HepG2 (cell line): Measurements from ENCODE around the gene STX5. TPM values are rescaled to one million over a fixed set of nuclear protein-coding genes. Genes with fewer than 3 reads are reported as not detected.

ENCODE experiments used
- FOXK2 ChIP-seq: fragments of 450-650 bp; IDR thresholded peaks from 2 replicates; pipeline ENCODE4 v1.6.1; 2016
- GATA4 ChIP-seq: sonication (generic); IDR thresholded peaks from 2 replicates; pipeline ENCODE4 v1.6.1; 2016; ENCODE audit warnings: antibody characterized with exemption, low read depth, borderline replicate concordance
- HOXA5 ChIP-seq: sonication (generic); formaldehyde crosslinking; IDR thresholded peaks from 2 replicates; pipeline ENCODE4 v1.4.0; 2020; ENCODE audit warnings: missing genetic modification reagents
- PAF1 ChIP-seq: IDR thresholded peaks from 2 replicates; pipeline ENCODE4 v1.6.1; 2016; ENCODE audit warnings: missing genetic modification reagents, missing compliant biosample characterization
- PRDM15 ChIP-seq: sonication (generic); formaldehyde crosslinking; IDR thresholded peaks from 2 replicates; pipeline ENCODE4 v1.4.0; 2020; ENCODE audit warnings: missing genetic modification reagents
- SAP130 ChIP-seq: IDR thresholded peaks from 2 replicates; pipeline ENCODE4 v1.6.1; 2016; ENCODE audit warnings: low read depth
- TARDBP ChIP-seq: sonication (generic); formaldehyde crosslinking; IDR thresholded peaks from 2 replicates; pipeline ENCODE4 v1.8.0; 2022; ENCODE audit warnings: mild to moderate bottlenecking, missing genetic modification reagents
- TOE1 ChIP-seq: sonication (generic); formaldehyde crosslinking; IDR thresholded peaks from 2 replicates; pipeline ENCODE4 v1.4.0; 2020; ENCODE audit warnings: mild to moderate bottlenecking, missing genetic modification reagents
- ZBTB26 ChIP-seq: IDR thresholded peaks from 2 replicates; pipeline ENCODE4 v1.6.1; 2016; ENCODE audit warnings: missing compliant biosample characterization, missing genetic modification reagents, borderline replicate concordance
- ZC3H13 ChIP-seq: sonication (generic); formaldehyde crosslinking; IDR thresholded peaks from 2 replicates; pipeline ENCODE4 v1.8.1; 2023; ENCODE audit warnings: mild to moderate bottlenecking, missing genetic modification reagents, moderate library complexity
- ZNF160 ChIP-seq: sonication (generic); formaldehyde crosslinking; IDR thresholded peaks from 2 replicates; pipeline ENCODE4 v1.8.0; 2022; ENCODE audit warnings: mild to moderate bottlenecking, inconsistent platforms, missing genetic modification reagents
- ZNF253 ChIP-seq: sonication (generic); formaldehyde crosslinking; IDR thresholded peaks from 2 replicates; pipeline ENCODE4 v1.8.0; 2022; ENCODE audit warnings: mild to moderate bottlenecking, missing genetic modification reagents, borderline replicate concordance
- ZNF280D ChIP-seq: sonication (generic); formaldehyde crosslinking; IDR thresholded peaks from 2 replicates; pipeline ENCODE4 v1.5.1; 2020; ENCODE audit warnings: mild to moderate bottlenecking, missing genetic modification reagents
- ZNF512 ChIP-seq: sonication (generic); formaldehyde crosslinking; IDR thresholded peaks from 2 replicates; pipeline ENCODE4 v1.4.0; 2020; ENCODE audit warnings: mild to moderate bottlenecking, missing genetic modification reagents
- ZNF766 ChIP-seq: sonication (generic); formaldehyde crosslinking; IDR thresholded peaks from 2 replicates; pipeline ENCODE4 v1.5.0; 2020; ENCODE audit warnings: missing genetic modification reagents, borderline replicate concordance
- ZNF800 ChIP-seq: sonication (generic); formaldehyde crosslinking; IDR thresholded peaks from 2 replicates; pipeline ENCODE4 v1.4.0; 2020; ENCODE audit warnings: missing genetic modification reagents
- polyA plus RNA-seq, 8 experiments: library from polyadenylated mRNA; depleted of rRNA in 3 of 8; stranded (reverse) in 7 of 8; unstranded in 1 of 8; fragments of >200 nt; fragmentation: Illumina TruSeq in 4 of 8; extraction: Trizol in 4 of 8; gene quantifications; 2 replicates each; pipeline versions ENCODE4 v1.2.1 to v1.2.3, GENCODE V29; 2011 to 2016; ENCODE audit warnings: low read depth in 4 of 8, missing spikeins in 1 of 8, mixed read lengths in 1 of 8; ENCODE audit not compliant: insufficient read depth in 1 of 8
- total RNA-seq, 5 experiments: library from RNA; depleted of rRNA; stranded (reverse); fragments of >200 nt; fragmentation: Illumina TruSeq; extraction: Trizol; gene quantifications; 2 replicates each; pipeline ENCODE4 v1.2.3, GENCODE V29; 2016; ENCODE audit warnings: low read depth in 1 of 5

The STX5 gene
- total and polyA plus RNA-seq, 2 of the 13 experiments (the other 11 are each of a cell fraction or from before 2014, with no cell fraction given) = 26.9 to 30.0 TPM

GRCh38 chr11:62832336-62833234 is 734 bp upstream of the STX5 start, which contains the start of gene TEX54 (continued):
- TF ChIP-seq SAP130 (CRISPR knock-in tag) (0 out of 2 replicates have a peak, but pooled peaks have one; percentile 78), ZC3H13 (CRISPR knock-in tag) (0 out of 2 replicates have a peak, but pooled peaks have one; percentile 72), FOXK2 (no peak), ZNF766 (0 out of 2 replicates have a peak, but pooled peaks have one; percentile 23), ZNF280D (0 out of 2 replicates have a peak, but pooled peaks have one; percentile 62), HOXA5 (peak; percentile 54; the same call in 1 of the 2 replicates), TARDBP (CRISPR knock-in tag) (no peak), TOE1 (CRISPR knock-in tag) (no peak), ZNF800 (CRISPR knock-in tag) (0 out of 2 replicates have a peak, but pooled peaks have one; percentile 49), GATA4 (0 out of 2 replicates have a peak, but pooled peaks have one; percentile 0), ZBTB26 (CRISPR knock-in tag) (peak; percentile 28; the same call in 1 of the 2 replicates), ZNF253 (CRISPR knock-in tag) (no peak), PAF1 (CRISPR knock-in tag) (0 out of 2 replicates have a peak, but pooled peaks have one; percentile 66), ZNF512 (CRISPR knock-in tag) (no peak), PRDM15 (CRISPR knock-in tag) (peak; percentile 56; the same call in 1 of the 2 replicates), ZNF160 (CRISPR knock-in tag) (no peak; the same call in 1 of the 2 replicates)
